ENCODE data around the gene AREG.

The AREG gene

DNA sequence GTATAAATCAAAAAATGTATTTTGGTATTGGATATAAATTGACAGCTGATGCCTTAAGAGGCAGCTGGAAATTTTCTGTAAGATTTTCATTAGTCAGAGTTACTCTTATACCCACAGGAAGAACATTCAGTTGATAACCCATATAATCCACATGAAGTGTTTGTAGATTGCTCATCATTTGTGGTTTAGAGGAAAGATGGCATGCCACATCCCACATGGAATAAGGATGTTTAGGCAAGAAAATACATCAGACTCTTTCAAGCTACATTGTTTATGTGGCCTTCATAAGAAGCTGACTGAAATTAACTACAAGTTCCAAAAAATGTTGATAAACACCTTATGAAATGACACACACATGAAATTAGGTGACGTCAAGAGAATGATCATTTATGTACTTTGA lies 56.6 kb downstream of the AREG start:
- DNase-seq (ENCODE audit: insufficient read length, low spot score) (no peak), FAIRE-seq (no peak)

DNA sequence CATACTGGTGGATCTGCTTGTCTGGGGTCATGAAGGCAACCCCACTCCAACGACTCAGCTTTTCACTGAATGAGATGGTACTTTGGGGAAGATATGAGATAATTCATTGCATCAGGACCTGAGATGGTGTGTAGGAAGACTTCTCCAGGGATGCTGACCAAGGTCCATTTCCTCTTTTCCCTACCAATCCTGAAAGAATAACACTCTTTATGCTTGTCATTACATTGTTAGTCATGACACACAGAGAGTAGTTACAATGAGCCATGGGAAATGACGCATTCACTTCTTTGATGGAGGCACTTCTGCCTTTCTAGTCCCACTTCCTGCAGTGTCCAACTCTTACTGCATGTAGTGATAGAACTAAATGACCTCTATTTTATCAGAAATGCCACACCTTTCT lies 58.6 kb downstream of the AREG start:
- FAIRE-seq = no peak
- DNase-seq (ENCODE audit: insufficient read length, low spot score) = no peak

DNA sequence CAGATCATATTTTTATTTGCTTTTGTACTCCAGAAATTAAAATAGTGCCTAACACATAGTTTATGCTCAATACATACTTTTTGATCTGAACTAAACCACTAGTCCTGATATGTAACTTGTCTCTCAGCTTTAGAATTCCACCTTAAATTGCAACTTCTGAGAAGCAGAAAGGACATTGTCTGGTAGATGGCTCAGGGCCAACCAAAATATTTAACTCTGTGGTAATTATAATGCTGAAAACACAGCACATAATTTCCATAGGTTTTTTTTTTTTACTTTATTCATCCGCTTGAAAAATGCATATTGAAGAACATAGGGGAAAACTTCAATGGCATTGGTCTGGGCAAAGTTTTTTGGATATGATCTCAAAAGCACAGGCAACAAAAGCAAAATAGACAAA lies 59.3 kb downstream of the AREG start:
- FAIRE-seq = no peak

More for the DNA sequence above, 59.3 kb downstream of the AREG start:
- DNase-seq (ENCODE audit: insufficient read length, low spot score) = no peak
